Epithelial cell of proximal tubule (primary cell): Measurements from ENCODE around the gene UHRF1. TPM values are rescaled to one million over a fixed set of nuclear protein-coding genes. Genes with fewer than 3 reads are reported as not detected.
"Not testable (repeated sequence)": the region's sequence is repeated elsewhere in the genome, so short reads cannot be mapped to it uniquely, and the experiment has no call there.

ENCODE experiments used
- DNase-seq: peaks from one replicate; pipeline ENCODE4 v3.0.0-alpha.2; 2011; ENCODE audit warnings: low read depth
- H3K4me3 ChIP-seq: 2 replicates; pipeline ENCODE4 v1.5.1; 2011; ENCODE audit warnings: low read depth, mild to moderate bottlenecking, low read length
- total RNA-seq: library from RNA; depleted of rRNA; stranded (reverse); fragments of >200 nt; gene quantifications from 2 replicates; pipeline ENCODE4 v1.2.3, GENCODE V29; 2015
- TF ChIP-seq, protein P1 (sequence below): conservative IDR thresholded peaks from 2 replicates; pipeline ENCODE4 v1.5.1; 2012; ENCODE audit warnings: low read depth, mild to moderate bottlenecking, low read length

Gene UHRF1
- total RNA-seq, 1 donor from 2014 or later = 81.5 TPM

DNA sequence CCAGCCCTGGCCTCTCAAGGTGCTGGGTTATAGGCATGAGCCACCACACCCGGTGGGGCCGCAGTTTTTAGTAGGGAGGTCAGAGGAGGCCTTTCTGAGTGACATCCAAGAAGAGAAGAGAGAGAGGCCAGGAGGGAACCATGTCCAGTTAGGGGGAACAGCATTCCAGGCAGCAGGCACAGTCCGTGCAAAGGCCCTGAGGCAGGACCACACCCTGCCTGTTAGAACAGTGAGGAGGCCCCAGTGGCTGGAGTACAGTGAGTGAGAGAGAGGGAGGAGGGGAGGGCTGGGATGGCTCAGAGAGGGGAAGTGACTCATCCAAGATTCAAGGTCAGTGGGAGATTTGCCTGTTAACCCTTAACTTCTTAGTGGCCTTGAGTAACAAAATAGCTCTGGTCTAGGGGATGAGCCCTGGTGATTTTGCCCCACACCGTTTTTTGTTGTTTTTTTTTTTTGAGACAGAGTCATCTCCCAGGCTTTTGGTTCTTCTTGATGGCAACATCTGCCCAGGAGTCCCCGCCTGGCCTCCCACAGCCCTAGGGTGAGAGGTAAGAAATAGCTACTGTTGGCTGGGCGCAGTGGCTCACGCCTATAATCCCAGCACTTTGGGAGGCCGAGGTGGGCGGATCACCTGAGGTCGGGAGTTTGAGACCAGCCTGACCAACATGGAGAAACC is 39.1 kb upstream of the UHRF1 start:
- TF ChIP-seq, protein P1, sequence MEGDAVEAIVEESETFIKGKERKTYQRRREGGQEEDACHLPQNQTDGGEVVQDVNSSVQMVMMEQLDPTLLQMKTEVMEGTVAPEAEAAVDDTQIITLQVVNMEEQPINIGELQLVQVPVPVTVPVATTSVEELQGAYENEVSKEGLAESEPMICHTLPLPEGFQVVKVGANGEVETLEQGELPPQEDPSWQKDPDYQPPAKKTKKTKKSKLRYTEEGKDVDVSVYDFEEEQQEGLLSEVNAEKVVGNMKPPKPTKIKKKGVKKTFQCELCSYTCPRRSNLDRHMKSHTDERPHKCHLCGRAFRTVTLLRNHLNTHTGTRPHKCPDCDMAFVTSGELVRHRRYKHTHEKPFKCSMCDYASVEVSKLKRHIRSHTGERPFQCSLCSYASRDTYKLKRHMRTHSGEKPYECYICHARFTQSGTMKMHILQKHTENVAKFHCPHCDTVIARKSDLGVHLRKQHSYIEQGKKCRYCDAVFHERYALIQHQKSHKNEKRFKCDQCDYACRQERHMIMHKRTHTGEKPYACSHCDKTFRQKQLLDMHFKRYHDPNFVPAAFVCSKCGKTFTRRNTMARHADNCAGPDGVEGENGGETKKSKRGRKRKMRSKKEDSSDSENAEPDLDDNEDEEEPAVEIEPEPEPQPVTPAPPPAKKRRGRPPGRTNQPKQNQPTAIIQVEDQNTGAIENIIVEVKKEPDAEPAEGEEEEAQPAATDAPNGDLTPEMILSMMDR = no peak
- peak; percentile 41 for DNase-seq
- H3K4me3 ChIP-seq = no peak overlapping the region

DNA sequence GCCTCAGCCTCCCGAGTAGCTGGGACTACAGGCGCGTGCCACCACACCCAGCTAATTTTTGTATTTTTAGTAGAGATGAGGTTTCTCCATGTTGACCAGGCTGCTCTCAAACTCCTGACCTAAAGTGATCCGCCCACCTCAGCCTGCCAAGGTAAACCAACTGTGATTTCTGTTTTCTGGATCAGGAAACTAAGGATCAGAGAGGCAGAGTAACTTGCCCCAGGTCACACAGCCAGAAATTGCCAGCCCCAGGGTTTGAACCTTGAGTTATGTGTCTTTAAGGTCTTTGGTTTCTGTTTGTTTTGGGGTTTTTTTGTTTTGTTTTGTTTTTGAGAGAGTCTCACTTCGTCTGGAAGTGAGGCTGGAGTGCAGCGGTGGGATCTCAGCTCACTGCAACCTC is 37.6 kb upstream of the UHRF1 start:
- DNase-seq = no peak
- TF ChIP-seq, protein P1 = no peak
- H3K4me3 ChIP-seq = no peak overlapping the region

- TF ChIP-seq, protein P1 = no peak
- no peak overlapping the region for H3K4me3 ChIP-seq
- DNase-seq = no peak
Measured at GRCh38 chr19:4873930-4874329, 35.4 kb upstream of the UHRF1 start.

- DNase-seq = no peak
- H3K4me3 ChIP-seq = no peak overlapping the region
Measured at GRCh38 chr19:4877753-4878490, 31.4 kb upstream of the UHRF1 start.

GRCh38 chr19:4878491-4878968 is 30.8 kb upstream of the UHRF1 start:
- DNase-seq = no peak

More at GRCh38 chr19:4877753-4878490, 31.4 kb upstream of the UHRF1 start:
- TF ChIP-seq, protein P1 = no peak

GRCh38 chr19:4879041-4879440 is 30.3 kb upstream of the UHRF1 start:
- H3K4me3 ChIP-seq = no peak overlapping the region
- TF ChIP-seq, protein P1 = no peak
- no peak for DNase-seq

More at GRCh38 chr19:4878491-4878968, 30.8 kb upstream of the UHRF1 start:
- TF ChIP-seq, protein P1 = no peak
- H3K4me3 ChIP-seq = no peak overlapping the region

GRCh38 chr19:4882874-4883273 is 26.4 kb upstream of the UHRF1 start:
- not testable (repeated sequence) for DNase-seq, H3K4me3 ChIP-seq

- not testable (repeated sequence) for H3K4me3 ChIP-seq, DNase-seq
Measured at GRCh38 chr19:4884993-4885392, 24.3 kb upstream of the UHRF1 start.

DNA sequence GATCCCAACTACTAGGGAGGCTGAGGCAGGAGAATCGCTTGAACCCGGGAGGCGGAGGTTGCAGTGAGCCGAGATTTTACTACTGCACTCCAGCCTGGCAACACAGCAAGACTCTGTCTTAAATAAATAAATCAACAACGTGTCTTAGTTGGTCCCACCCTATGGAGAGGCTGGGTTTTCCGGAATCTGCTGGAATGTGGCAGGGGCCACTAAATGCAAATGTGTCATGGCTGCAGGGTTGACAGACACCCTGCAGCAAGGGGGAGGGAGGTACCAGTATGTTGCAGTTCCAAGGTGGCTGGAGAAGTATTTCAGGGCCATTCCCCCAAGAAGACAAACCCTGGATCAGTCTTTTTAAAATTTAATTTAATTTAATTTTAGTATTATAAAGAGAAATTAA is 21.5 kb upstream of the UHRF1 start:
- DNase-seq, H3K4me3 ChIP-seq: not testable (repeated sequence)
